A673 (cell line): ENCODE data around the gene GTPBP6. TPM values are rescaled to one million over a fixed set of nuclear protein-coding genes. Genes with fewer than 3 reads are reported as not detected.

Experiments
- BruUV-seq: library from RNA; stranded (reverse); fragments of 400-500 nt; replicated peaks from 2 replicates; lab custom pipeline; 2021; lab: Mats Ljungman, UMichigan
- CTCF ChIA-PET: fragments of 300-600 bp; sonication (Branson Sonifier 250); formaldehyde crosslinking; loops from one replicate; lab custom pipeline; 2022; ENCODE audit warnings: antibody characterized with exemption; lab: Charles Lee
- POLR2A ChIA-PET: fragments of 300-600 bp; sonication (Branson Sonifier 250); formaldehyde crosslinking; loops from one replicate; lab custom pipeline; 2022; ENCODE audit warnings: antibody characterized with exemption; ENCODE audit not compliant: low non-redundant PET; lab: Charles Lee
- DNase-seq: peaks from one replicate; pipeline ENCODE4 v3.0.0-alpha.2; 2015; ENCODE audit warnings: low spot score
- H3K27ac ChIP-seq: fragments of 200-600 bp; sonication (generic); 2 replicates; pipeline ENCODE4 v1.5.1; 2016; ENCODE audit warnings: mixed run types, low read depth, mild to moderate bottlenecking, mixed read lengths, antibody characterized with exemption, low read length; ENCODE audit not compliant: poor library complexity, severe bottlenecking
- H3K27me3 ChIP-seq: fragments of 200-600 bp; sonication (generic); replicated peaks from 2 replicates; pipeline ENCODE4 v1.6.1; 2017; ENCODE audit warnings: mixed run types, low read depth, mild to moderate bottlenecking, mixed read lengths, antibody characterized with exemption, low read length; ENCODE audit not compliant: insufficient read depth, poor library complexity
- H3K36me3 ChIP-seq: fragments of 200-600 bp; sonication (generic); 2 replicates; pipeline ENCODE4 v1.6.1; 2016; ENCODE audit warnings: mixed run types, mild to moderate bottlenecking, mixed read lengths, antibody characterized with exemption, low read length; ENCODE audit not compliant: insufficient read depth, poor library complexity, severe bottlenecking
- H3K4me1 ChIP-seq: fragments of 200-600 bp; sonication (generic); 2 replicates; pipeline ENCODE4 v1.6.1; 2017; ENCODE audit warnings: mixed run types, mild to moderate bottlenecking, mixed read lengths, antibody characterized with exemption, low read length; ENCODE audit not compliant: insufficient read depth, poor library complexity, severe bottlenecking
- H3K4me3 ChIP-seq: fragments of 200-600 bp; sonication (generic); 2 replicates; pipeline ENCODE4 v1.5.1; 2016; ENCODE audit warnings: low read depth, mixed run types, mild to moderate bottlenecking, mixed read lengths, low read length; ENCODE audit not compliant: poor library complexity, severe bottlenecking
- H3K9me3 ChIP-seq: fragments of 200-600 bp; sonication (generic); 2 replicates; pipeline ENCODE4 v1.6.1; 2016; ENCODE audit warnings: mixed run types, low read depth, mild to moderate bottlenecking, mixed read lengths, antibody characterized with exemption, low read length; ENCODE audit not compliant: poor library complexity, severe bottlenecking
- EZH2 ChIP-seq: fragments of 200-600 bp; sonication (generic); IDR thresholded peaks from 2 replicates; pipeline ENCODE4 v1.6.1; 2017; ENCODE audit warnings: borderline replicate concordance, low read depth, mild to moderate bottlenecking, mixed read lengths, antibody characterized with exemption, low read length; ENCODE audit not compliant: poor library complexity, severe bottlenecking
- intact Hi-C: fragments of 100-400 bp; cut with micrococcal nuclease; formaldehyde crosslinking; loops from one replicate; pipeline ENCODE4 v1.10.0; 2022; ENCODE audit not compliant: unreplicated experiment
- total RNA-seq: library from RNA; stranded (reverse); gene quantifications from 2 replicates; pipeline ENCODE4 v1.2.3, GENCODE V29; 2021
- TF ChIP-seq, protein P1 (sequence below): fragments of 300-800, 200-600 bp; sonication (generic); conservative IDR thresholded peaks from 2 replicates; pipeline ENCODE4 v1.5.1; 2017; ENCODE audit warnings: low read depth, mild to moderate bottlenecking, antibody characterized with exemption, low read length, moderate library complexity, mixed read lengths

GTPBP6 gene
- total RNA-seq, 1 experiment from 2014 or later: 85.1 TPM

DNA sequence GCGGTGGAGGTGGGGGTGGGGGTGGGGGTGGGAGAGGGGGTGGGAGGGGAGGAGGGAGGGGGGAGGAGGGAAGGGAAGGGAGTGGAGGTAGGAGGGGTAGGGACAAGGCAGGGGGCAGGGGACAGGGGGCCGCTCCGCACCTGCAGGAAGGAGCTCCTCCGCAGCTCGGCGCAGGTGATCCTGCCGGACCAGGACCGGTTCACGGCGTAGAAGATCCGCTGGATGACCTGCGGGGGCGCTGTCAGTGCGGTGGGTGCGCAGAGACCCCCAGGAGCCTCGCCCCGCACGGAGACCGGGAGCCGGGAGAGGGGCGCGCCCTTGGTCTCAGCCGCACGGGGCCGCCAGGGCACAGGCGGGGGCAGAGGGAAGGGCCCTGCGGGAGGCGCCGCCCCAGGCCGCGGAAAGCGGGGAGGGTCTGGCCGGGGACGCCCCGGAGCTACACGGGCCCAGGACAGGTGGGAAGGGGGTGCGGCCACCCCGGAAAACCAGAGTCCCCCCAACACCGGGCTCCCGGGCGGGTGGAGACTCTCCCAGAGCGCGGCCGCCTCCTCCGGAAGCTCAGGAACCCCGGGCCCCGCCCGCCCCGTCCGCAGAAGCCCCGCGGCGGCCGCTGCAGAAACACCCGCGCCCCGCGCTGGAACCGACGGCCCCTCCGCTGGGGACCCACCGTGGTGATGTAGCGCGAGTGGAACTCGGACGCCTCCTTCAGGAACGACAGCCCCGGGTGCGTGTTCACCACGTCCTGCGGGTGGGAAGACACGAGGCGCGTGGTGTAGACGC is 27.6 kb upstream of the GTPBP6 start:
- POLR2A ChIA-PET: no interaction called here
- no peak overlapping the region for H3K4me3 ChIP-seq
- DNase-seq: no peak
- CTCF ChIA-PET: no interaction called here
- H3K27me3 ChIP-seq: no peaks in the 10 kb centered on the region
- intact Hi-C loops: no loop called here
- H3K27ac ChIP-seq: no peak overlapping the region
- BruUV-seq: no TSS peak
- no peaks in the 10 kb centered on the region for H3K4me1 ChIP-seq
- no peaks in the 10 kb centered on the region for H3K9me3 ChIP-seq
- no peak for TF ChIP-seq EZH2
- TF ChIP-seq, protein P1, sequence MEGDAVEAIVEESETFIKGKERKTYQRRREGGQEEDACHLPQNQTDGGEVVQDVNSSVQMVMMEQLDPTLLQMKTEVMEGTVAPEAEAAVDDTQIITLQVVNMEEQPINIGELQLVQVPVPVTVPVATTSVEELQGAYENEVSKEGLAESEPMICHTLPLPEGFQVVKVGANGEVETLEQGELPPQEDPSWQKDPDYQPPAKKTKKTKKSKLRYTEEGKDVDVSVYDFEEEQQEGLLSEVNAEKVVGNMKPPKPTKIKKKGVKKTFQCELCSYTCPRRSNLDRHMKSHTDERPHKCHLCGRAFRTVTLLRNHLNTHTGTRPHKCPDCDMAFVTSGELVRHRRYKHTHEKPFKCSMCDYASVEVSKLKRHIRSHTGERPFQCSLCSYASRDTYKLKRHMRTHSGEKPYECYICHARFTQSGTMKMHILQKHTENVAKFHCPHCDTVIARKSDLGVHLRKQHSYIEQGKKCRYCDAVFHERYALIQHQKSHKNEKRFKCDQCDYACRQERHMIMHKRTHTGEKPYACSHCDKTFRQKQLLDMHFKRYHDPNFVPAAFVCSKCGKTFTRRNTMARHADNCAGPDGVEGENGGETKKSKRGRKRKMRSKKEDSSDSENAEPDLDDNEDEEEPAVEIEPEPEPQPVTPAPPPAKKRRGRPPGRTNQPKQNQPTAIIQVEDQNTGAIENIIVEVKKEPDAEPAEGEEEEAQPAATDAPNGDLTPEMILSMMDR: no peak
- H3K36me3 ChIP-seq: no peaks in the 10 kb centered on the region

DNA sequence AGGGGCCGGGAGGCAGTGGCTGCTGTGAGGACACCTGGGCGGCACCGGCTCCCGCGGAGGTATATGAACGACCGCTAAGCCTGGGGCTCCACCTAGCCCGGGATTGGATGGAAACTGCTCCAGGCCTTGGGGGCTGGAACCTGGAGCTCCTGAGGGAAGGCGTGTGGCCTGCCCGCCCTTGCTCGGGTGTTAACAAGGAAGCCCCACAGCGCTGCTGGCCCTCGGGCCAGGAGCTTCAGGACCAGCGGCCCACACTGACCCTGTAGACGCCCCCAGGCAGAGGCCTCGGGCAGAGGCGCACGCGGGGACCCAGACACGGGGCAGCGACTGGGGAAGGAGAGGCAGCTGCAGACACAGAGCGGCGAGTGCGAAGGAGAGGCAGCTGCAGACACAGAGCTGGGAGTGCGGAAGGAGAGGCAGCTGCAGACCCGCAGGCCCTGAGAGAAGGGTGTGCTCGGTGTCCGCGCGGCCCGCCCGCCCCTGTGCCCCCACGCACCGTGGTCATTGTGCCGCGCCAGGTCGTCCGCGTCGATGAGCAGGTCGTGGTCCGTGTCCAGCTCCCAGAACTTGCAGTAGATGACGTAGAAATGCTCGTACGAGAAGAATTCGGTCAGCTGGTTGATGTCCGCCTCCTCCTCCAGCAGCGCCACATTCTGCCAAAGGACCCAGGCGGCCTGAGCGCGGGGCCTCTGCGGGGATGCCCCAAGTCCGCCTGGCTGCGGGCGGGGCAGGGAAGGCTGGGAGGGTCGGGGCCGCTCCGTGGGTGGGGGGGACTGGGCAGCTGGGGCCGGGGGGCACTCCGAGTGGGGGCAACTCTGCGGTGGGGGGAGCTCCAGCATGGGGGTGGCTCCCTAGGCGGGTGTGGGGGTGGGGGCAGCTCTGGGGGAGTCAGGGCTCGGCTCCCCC is 26.7 kb upstream of the GTPBP6 start:
- BruUV-seq: no TSS peak
- TF ChIP-seq EZH2: no peak
- TF ChIP-seq, protein P1: no peak
- intact Hi-C loops: no loop called here
- Histone ChIP-seq H3K27me3 (no peaks in the 10 kb centered on the region), H3K4me3 (no peak overlapping the region), H3K36me3 (no peaks in the 10 kb centered on the region), H3K27ac (no peak overlapping the region), H3K9me3 (no peaks in the 10 kb centered on the region), H3K4me1 (no peaks in the 10 kb centered on the region)
- DNase-seq: no peak
- ChIA-PET POLR2A (no interaction called here), CTCF (no interaction called here)

DNA sequence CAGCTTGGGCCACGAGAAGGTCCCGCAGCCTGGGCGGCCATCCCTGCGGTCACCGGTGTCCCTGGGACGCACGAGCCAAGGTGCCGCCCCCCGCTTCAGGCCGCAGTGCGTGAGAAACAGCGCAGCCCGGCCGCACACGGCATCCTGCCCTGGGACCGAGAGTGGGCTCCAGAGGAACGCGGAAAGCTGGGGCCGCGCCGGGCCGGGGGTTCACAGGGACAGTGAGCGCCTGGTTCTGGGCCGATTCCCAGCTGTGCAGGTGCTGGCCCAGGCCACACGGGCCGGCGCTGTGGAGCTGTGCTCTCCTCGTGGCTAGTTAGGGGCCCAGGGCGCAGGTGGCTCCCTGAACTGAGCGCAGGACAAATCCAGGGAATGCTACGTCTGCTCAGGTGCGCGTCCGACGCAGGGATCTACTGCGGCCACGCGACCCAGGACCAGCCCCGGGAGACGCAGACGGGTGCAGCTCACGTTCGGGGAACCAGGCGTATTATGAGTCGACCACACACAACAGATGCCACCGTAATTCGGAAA is 25.8 kb upstream of the GTPBP6 start:
- CTCF ChIA-PET: no interaction called here
- no peaks in the 10 kb centered on the region for H3K4me1 ChIP-seq
- no peaks in the 10 kb centered on the region for H3K27me3 ChIP-seq
- POLR2A ChIA-PET: no interaction called here
- intact Hi-C loops: no loop called here
- no peak overlapping the region for H3K4me3 ChIP-seq
- DNase-seq: no peak
- no peaks in the 10 kb centered on the region for H3K36me3 ChIP-seq
- no TSS peak for BruUV-seq
- H3K9me3 ChIP-seq: no peaks in the 10 kb centered on the region
- H3K27ac ChIP-seq: no peak overlapping the region
- TF ChIP-seq, protein P1: no peak
- TF ChIP-seq EZH2: no peak
